BE2C (cell line): ENCODE data around the gene TDRD1.
A peak's percentile ranks its signal among the peaks of the same experiment; 100 is the strongest.

Experiments
- DNase-seq: peaks from one replicate; pipeline ENCODE4 v3.0.0-alpha.2; 2020
- H3K27me3 ChIP-seq: fragments of 250-450 bp; sonication (Bioruptor Pico); 2 replicates; pipeline ENCODE4 v1.5.1; 2020; ENCODE audit warnings: mild to moderate bottlenecking
- H3K36me3 ChIP-seq: fragments of 250-450 bp; sonication (Bioruptor Pico); 2 replicates; pipeline ENCODE4 v1.5.1; 2020; ENCODE audit warnings: mild to moderate bottlenecking
- H3K4me1 ChIP-seq: fragments of 250-450 bp; sonication (Bioruptor Pico); 2 replicates; pipeline ENCODE4 v1.5.1; 2020
- H3K4me3 ChIP-seq: 2 replicates; pipeline ENCODE4 v1.5.1; 2011; ENCODE audit warnings: low read depth, low read length
- H3K9me3 ChIP-seq: fragments of 250-450 bp; sonication (Bioruptor Pico); 2 replicates; pipeline ENCODE4 v1.5.1; 2020
- TF ChIP-seq, protein P1 (sequence below): IDR thresholded peaks from 2 replicates; pipeline ENCODE4 v1.5.1; 2012; ENCODE audit warnings: mild to moderate bottlenecking, low read depth, low read length

Gene TDRD1

DNA sequence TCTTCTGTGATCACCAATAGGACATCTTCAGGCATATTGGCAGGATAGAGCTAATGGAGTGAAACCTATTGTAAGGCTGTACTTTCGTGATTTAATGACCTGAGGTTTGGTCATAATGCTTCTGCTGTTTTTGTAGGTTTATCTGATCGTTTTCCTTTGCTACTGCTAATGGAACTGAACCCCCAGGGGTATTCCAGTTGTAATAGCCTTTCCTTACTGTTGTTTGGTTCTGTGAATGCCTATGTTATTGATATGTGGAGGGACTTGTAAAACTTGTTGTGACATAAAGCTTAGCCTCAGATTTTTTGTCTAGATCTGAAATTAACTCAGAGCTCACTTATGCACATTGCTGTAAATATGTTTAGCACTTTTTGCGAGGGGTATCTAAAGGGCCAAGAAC lies 49.0 kb downstream of the TDRD1 start:
- Histone ChIP-seq H3K4me1 (no peaks in the 10 kb centered on the region; the same call in 1 of the 2 replicates), H3K27me3 (peaks cover 24% of the 10 kb centered on the region), H3K4me3 (no peak overlapping the region), H3K36me3 (no peaks in the 10 kb centered on the region; the same call in 1 of the 2 replicates), H3K9me3 (no peaks in the 10 kb centered on the region)
- no peak for DNase-seq
- TF ChIP-seq, protein P1, sequence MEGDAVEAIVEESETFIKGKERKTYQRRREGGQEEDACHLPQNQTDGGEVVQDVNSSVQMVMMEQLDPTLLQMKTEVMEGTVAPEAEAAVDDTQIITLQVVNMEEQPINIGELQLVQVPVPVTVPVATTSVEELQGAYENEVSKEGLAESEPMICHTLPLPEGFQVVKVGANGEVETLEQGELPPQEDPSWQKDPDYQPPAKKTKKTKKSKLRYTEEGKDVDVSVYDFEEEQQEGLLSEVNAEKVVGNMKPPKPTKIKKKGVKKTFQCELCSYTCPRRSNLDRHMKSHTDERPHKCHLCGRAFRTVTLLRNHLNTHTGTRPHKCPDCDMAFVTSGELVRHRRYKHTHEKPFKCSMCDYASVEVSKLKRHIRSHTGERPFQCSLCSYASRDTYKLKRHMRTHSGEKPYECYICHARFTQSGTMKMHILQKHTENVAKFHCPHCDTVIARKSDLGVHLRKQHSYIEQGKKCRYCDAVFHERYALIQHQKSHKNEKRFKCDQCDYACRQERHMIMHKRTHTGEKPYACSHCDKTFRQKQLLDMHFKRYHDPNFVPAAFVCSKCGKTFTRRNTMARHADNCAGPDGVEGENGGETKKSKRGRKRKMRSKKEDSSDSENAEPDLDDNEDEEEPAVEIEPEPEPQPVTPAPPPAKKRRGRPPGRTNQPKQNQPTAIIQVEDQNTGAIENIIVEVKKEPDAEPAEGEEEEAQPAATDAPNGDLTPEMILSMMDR, result no peak

DNA sequence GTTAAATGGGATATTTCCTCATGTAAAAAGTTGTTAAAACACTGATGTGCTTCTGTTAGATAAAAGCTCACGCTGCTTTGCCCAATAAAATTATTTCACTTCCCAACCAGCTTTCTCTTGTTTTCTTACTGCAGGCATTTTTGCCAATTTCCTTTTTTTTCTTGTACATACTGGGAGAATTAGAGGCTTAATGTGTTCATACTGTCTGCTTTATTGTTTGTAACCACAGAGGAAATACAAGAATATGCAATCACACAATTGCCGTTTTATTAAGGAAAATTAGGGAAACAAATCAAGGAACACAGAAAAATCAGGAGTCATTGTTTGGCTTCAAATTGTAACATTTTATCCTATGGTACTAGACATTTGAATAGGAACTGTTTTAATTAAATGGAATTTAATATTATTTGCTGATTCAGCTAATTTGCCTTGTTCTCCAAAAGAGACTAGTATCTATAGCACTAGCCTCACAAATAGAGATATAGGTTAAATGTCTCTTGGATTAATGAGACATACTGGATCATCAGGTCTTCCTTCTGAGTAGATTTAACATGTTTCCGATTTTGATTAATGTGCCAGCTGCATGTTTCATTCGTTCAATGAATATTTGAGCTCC lies 53.5 kb downstream of the TDRD1 start:
- Histone ChIP-seq H3K4me1 (no peaks in the 10 kb centered on the region), H3K4me3 (no peak overlapping the region), H3K27me3 (peaks cover 17% of the 10 kb centered on the region), H3K36me3 (no peaks in the 10 kb centered on the region; the same call in 1 of the 2 replicates), H3K9me3 (no peaks in the 10 kb centered on the region)
- DNase-seq, result no peak
- TF ChIP-seq, protein P1, result no peak

DNA sequence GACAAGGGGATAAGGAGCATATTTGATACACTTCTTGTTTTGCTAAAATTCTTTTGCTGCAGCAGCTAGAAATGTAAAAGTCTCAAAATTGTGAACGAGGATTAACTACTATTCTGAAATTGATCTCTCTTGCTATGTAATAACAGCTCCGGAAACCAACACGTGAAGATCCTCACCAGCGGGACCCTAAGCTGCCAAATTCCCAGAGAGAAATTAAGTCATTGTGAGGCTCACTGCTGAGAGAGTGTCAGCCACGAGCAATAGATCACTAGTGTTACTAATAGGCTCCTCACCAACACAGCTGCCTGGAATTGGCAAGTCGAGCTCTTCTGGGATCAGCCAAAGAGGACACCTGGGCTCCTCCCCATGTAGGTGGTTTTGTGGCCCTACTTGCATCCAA lies 54.3 kb downstream of the TDRD1 start:
- TF ChIP-seq, protein P1, result no peak
- H3K36me3 ChIP-seq, result no peaks in the 10 kb centered on the region; the same call in 1 of the 2 replicates
- H3K4me1 ChIP-seq, result no peaks in the 10 kb centered on the region
- H3K9me3 ChIP-seq, result no peaks in the 10 kb centered on the region
- H3K4me3 ChIP-seq, result no peak overlapping the region
- peaks cover 17% of the 10 kb centered on the region for H3K27me3 ChIP-seq
- DNase-seq, result no peak

DNA sequence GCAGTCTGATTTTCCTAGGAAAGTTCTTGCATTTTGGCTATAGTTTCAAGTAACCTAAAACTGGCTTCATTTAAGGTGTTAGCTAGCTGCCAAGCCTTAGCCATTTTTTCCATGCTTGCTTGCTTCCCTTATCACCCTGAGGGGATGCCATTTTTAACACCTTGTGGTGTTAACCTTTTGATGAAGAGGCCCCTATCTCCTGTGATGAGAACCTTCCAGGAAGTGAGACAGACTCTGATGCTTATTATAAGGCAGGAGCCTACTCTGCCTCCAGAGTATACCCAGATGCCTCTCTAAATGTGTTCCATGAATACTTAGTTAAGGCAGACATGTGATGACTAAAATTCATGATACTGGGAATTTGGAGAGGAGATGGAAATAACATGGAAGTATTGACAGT lies 55.0 kb downstream of the TDRD1 start:
- peaks cover 19% of the 10 kb centered on the region for H3K27me3 ChIP-seq
- DNase-seq, result no peak
- no peaks in the 10 kb centered on the region for H3K4me1 ChIP-seq
- H3K36me3 ChIP-seq, result no peaks in the 10 kb centered on the region
- H3K4me3 ChIP-seq, result no peak overlapping the region
- TF ChIP-seq, protein P1, result no peak
- H3K9me3 ChIP-seq, result no peaks in the 10 kb centered on the region

DNA sequence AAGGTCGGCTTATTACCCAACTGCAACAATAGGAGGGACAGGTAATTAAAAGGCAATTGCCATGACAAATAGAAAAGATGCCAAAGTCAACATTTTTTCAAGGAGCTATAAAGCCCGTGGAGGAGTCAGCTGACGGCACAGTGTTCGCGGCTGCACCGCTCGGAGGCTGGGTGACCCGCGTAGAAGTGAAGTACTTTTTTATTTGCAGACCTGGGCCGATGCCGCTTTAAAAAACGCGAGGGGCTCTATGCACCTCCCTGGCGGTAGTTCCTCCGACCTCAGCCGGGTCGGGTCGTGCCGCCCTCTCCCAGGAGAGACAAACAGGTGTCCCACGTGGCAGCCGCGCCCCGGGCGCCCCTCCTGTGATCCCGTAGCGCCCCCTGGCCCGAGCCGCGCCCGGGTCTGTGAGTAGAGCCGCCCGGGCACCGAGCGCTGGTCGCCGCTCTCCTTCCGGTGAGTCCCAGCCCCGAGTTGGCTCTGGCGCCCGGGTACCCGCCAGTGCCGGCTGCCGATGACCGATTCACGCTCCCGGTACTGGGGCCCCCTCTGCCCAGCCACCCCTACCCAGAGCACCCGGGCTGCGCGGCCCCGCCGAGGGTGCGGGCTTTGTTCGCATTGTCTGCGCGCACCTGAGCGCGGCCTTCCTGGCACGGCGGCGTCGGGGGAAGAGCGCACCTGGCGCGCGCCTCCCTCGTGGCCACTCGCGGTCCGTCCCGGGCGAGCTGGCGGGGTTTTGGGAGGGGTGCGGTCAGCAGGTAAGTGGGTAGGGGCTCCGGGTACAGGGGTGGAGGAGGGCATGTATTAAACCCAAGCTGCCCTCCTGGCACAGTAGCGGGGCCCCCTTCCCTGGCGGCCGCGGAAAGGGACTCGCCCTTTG lies 60.2 kb downstream of the TDRD1 start, which contains the start of gene VWA2:
Gene VWA2, plus strand, starts transcription at position 138 of the 877 bp plus-strand sequence. CDS start 9,460 bp downstream, outside the sequence.
- DNase-seq, result peak; percentile 25
- H3K4me1 ChIP-seq, result no peaks in the 10 kb centered on the region
- peaks cover 53% of the 10 kb centered on the region for H3K27me3 ChIP-seq
- TF ChIP-seq, protein P1, result no peak
- H3K36me3 ChIP-seq, result no peaks in the 10 kb centered on the region
- H3K4me3 ChIP-seq, result no peak within 1 kb of the TSS
- no peaks in the 10 kb centered on the region for H3K9me3 ChIP-seq

DNA sequence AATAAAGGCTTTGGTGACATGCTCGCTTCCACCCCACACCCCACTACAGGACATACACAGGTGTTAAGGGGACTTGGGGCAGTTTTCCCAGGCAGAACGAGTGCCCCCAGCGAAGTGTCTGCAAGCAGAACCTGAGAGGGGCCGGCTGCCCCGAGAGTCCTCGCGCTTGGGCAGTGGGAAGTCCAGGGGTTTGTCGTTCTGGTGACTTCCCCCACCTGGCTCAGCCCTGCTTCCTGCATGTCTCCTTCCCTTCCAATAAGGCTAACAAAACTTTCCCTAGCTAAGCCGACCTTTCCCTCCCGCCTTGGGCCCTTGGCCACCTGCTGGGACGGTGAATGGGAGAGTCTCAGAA lies 60.8 kb downstream of the TDRD1 start:
- no peak overlapping the region for H3K4me3 ChIP-seq
- no peak for DNase-seq
- peaks cover 59% of the 10 kb centered on the region for H3K27me3 ChIP-seq
- no peaks in the 10 kb centered on the region for H3K9me3 ChIP-seq
- no peaks in the 10 kb centered on the region for H3K4me1 ChIP-seq
- TF ChIP-seq, protein P1, result no peak
- no peaks in the 10 kb centered on the region for H3K36me3 ChIP-seq
